HG02610 (cell line): ENCODE data around the gene CD47.
A peak's percentile ranks its signal among the peaks of the same experiment; 100 is the strongest.

ENCODE experiments used
- ATAC-seq: cut with Tn5 transposase; IDR thresholded peaks from one replicate; pipeline ENCODE4 v1.9.1; 2021; ENCODE audit warnings: mild to moderate bottlenecking, moderate library complexity; ENCODE audit not compliant: unreplicated experiment

Gene CD47

DNA sequence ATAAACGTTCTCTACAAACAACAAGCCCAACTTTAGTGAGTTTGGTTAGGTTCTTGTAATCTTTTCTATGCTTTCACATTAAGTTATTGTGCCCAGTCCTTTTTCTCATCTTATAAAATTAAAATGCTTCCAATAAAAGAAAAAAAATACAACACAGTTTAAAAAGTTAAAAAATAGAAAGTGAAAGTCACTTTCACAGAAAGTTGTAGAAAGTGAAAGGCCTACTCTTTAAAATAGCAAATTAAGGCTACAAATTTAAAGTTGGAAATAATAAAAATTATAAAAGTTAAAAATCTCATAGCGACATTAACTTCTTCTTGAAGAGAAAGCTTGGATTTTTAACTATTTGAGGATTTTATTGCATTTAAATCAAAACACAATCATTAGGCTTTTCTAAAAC, 35.9 kb downstream of the CD47 start:
- no peak for ATAC-seq

DNA sequence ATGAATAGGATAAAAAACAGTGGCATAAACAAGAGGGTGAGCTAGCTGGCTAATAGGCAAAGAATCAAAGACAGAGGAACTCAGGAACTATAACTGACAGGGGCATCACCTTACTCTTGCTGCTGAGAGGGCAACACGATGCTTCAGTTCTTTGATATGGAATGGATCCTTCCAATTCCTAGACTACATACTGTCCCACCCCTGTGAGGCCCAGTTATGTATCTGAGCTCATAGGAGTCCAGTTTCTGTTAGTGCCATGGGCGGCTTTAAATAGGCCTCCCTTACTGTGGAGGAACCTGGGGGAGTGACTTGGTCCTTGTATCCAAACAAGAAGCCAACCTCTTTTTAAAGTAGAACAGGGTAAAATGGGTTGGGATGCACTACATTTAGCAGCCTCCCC, 37.3 kb downstream of the CD47 start:
- ATAC-seq = no peak

DNA sequence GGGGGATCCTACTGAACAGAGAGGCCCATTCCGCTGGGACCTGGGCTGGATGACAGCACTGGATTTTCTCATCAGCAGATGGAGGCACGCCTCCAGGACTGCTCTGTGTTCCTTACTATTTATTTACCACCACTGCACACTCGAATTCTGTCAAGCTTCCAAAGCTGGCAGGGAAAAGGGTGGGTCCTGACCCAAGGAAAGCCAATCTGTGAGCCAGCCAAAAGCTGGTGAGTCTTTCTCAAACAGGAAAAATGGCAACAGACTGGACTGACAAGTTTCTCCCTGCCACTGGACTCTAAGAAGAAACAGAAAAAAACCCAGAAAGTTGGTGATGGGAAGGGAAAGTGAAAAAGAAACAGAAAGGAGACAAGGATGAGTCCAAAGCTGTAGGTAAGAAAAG, 37.8 kb downstream of the CD47 start:
- ATAC-seq = no peak

DNA sequence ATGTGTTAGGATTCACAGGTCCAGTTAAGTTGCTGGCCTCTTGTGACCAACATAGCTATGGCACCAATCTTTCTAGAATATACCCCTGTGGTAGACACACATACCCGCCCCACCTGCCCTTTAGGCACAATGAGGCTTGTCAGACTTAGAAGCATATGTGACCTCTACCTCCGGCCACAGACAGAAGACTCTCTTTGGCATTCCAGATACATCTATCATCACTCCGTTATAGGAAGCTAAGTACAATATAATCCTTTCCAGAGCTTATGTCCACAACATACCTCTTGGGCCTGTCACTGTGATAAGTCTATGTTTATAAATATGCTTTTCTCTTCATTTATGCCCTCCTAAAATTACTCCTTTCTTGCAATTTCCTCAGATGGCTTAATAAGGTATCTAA, 39.8 kb downstream of the CD47 start:
- no peak for ATAC-seq

DNA sequence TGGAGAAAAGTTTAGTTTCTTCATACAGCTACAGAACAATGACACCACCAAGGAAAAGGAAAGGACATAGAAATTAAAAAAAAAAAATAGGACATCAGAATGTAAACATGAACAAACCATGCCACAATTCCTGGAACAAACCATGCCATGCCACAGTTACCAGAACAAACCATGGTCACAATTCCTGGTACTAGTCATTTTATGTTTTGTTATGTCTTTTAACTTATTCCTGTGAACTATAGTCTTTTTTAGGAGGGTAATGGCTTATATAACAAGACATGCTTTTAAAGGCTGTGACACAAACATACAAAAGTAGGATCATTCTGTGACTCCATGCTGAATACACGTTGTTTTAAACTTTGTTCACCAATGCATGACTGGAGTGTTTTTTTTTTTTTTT, 42.8 kb downstream of the CD47 start:
- ATAC-seq = no peak

DNA sequence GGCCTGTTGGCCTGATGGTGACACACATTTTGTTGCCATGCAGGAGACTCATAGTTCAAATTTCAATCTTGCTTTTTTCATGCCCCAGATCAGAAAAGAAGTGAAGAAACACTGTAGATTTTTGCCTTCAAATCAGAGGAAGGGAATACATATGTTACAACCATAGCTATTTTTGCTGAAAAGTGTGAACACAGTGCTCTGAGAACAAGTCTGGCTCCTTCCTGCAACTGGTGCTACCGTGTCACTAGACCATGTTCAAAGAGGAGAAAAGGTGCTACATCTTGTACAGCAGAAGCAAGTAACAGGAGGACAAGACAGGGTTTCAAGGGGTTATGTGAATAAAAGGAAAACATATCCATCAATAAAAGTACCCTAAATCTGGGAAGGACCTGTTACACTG, 44.6 kb downstream of the CD47 start:
- ATAC-seq = no peak

DNA sequence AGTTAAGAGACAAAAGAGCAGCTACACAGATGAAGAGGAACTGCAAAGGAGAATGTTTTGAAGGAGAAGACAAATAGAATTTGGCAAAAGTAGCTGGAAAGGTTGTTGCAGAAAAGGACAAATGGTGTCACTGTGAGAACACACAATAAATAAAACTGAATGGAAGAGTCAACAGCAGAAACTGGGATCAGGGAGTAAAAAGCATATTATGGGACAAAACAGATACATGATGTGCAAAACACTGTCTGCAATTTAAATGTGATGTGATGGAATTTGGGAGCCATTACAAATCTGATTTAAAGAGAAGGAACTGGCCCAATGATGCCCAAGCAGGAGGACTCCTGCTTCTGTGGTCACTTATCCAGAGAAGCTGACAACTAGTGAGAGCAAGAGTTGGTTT, 46.1 kb downstream of the CD47 start:
- ATAC-seq = no peak

DNA sequence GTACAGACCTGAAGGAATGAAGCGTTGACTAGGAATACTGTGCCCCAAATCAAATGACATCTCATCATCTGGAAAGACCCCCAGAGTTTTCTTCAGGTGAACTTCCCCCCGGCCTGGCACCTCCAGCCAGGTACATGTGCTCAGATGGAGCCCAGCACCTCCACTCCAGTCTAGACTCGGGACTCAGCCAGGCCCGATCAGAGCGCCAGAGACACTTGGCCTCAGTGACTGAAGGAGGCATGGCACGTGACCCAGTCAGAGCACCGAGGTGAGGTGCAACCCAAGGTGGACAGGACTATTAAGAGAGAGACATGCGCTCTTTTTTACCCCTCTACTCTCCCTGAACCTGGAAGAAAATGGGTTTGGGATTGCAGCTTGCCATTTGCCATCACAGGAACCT, 48.5 kb downstream of the CD47 start:
- ATAC-seq = no peak

DNA sequence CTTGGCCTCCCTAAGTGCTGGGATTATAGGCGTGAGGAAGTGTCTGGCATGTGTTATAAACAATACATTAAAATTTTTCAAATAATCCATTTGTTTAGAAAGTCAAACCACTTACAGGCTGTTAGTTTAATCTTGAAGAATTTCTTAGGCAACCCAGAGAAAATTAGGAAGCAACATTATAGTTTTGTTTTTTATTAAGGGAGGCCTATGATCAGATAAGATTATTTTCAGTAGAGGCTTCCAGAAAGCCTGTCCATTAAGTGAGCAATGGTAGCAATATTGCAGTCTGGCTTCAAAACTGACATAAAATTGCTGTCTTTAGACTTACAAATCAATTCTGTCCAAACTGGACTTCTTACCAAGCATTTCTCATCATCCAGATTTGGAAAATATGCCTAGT, 49.6 kb downstream of the CD47 start:
- no peak for ATAC-seq

DNA sequence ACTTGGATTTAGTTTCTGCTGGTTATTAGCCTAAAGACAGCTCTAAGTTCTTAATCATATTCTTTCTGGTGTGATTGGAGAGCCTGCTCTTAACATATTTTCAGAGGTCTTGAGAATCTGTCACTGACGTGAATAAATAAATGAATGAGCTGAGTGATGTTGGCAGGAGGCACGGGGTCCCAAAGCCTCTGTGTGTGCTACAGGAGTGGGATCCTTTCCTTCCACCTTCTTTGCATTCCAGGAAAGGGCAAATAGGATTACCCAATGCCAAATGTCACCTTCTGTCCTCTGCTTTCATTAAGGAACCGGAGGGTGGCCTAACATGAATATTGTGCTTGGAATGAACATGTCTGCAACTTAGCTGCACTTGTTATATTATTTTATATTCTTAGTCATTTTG, 53.1 kb downstream of the CD47 start:
- ATAC-seq = no peak

DNA sequence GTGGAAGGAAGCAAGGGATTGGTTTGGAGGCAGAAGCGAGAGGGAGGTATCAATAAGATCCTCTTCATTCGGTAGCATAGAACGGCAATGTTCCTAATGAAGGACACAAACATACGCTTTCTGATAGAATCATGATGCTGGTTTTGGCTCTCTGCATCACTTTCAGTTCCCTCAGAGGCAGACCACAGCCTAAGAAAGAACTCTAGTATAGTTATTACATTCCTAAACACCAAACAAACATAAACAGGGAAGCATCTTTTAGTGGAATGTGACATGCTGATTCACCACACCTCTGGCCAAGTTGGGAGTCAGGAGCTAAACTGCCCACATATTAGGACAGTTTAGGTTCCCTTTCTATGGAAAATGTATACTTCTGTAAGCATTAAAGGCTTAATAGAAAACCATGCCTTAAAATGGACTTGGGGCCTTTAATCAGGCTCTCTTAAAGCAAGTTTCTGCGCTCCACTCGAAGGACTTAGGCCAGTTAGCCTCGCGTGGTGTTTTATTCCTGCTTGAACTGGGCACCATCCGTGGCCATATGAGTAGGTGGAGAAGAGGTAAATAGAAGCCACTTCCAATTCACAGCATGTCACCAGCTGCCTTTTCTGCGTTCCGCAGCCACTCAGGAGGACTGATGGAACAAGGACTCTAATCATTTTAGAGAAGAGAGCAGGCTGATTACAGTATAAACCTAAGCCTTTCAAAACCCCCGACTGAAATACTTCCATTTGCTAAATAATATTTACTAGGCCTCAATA, 53.7 kb downstream of the CD47 start:
- ATAC-seq = peak; percentile 71

DNA sequence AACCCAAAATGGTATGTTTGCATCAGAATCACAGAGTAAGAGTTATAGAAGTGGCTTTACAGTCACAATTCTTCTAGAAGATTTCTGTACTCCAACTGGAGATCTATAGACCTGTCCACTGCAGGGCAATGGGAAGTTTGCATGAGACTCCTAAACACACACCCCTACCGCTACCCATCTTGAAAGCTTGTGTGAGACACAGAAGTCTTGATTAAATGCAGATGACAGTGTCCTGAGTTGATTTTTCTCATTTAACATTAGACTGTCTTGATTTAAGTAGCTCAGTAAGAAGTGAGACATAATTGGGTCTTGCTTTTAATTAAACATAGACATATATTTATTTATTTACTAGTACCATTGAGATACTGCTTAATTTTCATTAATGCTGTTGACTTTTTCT, 54.4 kb downstream of the CD47 start:
- no peak for ATAC-seq

DNA sequence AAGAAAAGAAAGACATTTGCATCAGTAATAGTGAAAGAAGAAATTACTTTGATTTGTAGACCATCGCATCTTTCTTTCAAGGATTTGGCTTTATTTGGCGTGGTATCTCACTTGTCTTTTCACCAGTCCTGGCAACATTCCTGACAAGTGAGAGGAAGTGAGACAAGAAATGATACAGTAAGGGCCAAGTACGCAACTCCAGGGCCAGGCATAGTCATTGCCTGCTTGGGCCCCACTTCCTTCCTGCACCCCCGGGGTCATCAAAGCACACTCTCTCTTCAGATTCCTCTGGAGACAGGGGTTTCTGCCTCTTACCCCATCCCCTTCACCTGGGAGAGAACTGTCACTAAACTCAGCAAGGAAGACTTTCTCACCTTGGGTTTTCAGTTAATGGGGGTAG, 55.1 kb downstream of the CD47 start:
- ATAC-seq = no peak

DNA sequence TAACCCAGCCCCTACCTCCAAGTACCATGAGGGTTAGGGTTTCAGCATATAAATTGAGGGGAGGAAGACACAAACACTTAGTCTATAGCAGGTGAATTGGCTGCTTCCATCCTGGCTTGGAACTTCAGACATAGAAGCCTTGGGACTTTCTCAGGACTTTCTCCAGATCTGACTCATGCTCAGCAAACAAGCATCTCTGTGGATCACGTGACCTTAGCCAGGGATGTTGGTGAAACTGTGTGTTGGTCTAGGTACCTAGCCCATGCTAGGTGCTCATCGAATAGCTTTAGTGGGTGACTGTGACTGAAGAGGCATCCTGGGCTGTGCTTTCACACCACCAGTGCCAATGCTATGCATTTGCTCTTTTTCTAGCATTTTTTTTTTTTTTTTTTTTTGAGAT, 58.9 kb downstream of the CD47 start:
- no peak for ATAC-seq

DNA sequence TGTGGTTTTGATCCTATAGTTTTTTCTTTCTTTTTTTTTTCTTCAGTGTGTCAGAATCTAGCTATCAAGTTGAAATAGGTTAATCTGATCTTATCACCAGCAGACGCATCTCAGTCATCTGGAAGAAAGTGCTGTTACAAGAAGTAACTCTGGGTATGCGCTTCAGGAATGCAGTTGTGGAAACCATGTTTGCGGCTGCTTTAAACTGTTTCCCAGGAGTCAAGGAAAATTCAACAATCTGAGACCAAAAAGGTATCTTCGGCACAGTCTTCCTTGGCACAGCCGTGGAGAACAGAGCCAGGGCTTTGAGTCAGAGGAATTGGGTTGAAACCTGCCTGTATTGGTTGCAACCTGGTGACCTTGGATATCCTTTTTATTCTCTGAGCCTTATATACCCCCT, 59.9 kb downstream of the CD47 start:
- no peak for ATAC-seq

DNA sequence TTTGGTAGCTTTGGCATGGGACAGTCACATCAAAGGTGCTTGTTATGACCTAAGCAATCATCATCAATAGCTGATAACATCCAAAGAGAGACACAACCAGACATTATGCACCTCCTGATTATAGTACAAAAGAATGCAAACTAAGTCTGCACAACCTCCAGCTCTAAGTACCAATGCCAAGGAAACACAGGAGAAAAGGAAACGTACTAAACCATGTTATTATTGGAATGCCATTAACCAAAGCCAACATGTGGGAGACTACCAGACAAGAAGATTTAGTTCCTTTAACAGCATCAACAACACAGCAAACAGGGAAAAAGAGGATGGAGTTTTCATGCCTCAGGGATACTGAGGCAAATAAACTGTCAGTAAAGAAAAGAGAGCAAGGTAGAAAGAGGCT, 61.4 kb downstream of the CD47 start:
- no peak for ATAC-seq

DNA sequence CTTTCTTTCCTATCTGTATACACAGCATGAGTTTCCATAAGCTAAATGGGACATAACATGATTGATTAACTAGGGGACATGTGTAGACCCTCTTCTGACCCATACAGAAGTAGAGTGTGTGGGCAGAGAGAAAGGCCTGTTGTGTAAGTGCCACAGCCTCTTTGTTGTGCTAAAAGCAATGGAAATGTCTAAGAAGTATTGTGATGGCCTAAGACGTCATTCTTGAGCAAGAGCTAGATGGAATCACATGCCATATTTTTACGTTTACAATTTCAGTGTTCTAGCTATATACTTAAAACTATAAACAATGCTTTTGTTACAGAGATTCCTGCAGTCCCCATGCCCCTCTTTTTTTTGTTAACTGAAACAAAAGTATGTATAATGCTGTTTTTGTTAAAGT, 61.9 kb downstream of the CD47 start:
- ATAC-seq = no peak

DNA sequence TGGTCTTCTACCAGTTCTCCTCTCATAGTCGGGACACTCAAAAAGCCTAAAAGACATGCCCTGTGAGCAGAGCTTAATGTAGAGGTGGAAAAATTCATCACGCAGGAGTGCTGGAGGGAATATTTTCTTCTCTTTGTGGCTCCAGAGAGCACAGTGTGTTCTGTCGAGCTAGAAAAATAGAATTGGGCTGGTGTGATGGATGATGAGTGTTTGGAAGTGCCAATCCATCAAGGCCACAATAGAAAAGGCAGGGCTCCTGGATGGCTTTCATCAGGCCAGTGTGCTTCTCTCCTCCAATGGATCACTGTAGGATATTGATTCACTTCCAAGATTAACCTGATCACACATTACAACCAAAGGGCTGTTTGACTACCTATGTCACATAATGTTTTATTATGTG, 65.7 kb downstream of the CD47 start:
- ATAC-seq = no peak

DNA sequence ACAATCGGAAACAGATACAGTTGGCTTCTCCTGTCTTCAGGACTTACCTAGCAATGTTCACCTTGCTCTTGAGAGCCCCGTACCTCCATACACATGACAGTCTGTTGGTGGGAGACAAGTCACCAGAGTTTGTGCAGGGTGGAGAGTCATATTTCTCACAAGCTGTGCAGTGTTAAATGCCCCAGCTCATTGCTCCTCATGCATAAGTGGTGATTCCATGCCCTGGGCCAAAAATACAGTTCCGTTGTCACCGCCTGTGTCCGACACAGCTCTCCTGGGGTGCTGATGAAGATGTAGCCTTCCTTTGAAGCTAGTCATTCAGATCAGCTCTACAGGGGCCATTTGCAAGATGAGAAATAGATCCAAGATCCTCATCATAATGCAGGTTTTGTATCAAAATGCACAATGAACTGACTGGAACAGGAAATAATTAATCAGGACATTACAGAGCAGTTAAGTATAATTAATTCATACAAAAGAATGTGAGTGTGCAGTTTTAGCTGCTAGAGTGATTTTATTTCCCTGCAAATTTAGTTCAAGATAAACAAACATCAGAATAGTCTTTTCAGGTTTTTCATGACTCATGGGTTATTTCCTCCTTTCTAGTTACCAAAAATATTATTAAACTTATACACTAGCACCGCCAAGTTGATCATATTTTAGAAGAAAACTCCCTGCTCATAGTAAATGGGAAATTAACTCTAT, 66.5 kb downstream of the CD47 start:
- no peak for ATAC-seq

DNA sequence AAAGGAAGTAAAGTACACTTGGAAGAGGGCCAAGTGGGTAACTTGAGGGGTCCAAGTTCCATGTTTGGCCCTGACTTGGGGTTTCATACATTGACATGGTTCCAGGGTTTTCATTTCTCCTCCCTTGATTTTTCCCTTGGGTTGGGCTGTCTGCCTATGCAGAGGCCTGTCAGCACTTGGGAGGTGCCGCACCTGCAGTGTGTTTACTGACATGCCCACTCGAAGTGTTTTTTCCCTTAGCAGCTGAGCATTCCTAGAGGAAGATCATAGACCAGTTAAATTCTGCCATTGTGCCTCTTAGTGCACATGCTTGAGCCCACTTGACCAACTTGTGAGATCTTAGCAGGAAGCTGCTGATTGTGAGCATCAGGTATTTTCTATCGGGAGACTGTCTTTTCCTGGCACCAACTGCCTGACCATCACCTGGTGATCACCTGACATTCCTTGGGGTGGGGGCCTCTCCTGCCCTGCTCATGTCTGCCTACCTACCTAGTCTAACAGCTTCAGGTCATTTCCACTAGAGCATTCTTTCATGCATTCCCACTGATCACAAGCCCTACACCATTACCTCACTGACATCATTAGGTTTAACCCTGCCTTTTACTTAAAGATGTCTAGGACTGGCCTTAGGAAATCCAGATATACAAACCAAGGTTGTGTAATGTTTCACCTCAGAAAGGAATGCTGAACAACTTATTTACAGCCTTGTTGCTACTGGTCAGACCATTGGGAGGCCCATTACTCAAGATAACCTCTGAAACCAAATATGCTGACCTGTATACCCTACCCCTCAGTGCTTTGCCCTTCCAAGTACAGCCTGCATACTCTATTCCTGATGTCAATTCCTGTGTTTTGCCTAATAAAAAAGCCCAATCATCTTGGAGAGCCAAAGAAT, 68.3 kb downstream of the CD47 start:
- ATAC-seq = no peak

DNA sequence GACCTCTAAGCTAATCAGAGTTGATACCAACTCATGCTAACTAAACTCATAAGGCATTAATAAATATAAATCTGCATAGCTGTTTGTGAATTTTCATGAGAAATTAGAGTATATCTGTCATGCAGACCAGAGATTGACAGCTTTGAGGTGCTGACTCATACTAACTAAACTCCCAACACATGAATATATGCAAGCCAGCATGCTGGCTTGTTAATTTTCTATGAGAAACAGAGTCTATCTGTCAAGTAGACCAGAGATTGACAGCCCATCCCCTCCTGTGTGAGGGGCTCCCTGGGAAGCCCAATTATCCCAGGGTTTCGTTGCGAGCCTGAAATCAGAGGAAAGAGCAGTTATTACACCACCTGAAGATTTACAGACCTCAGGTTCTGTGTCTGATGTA, 69.3 kb downstream of the CD47 start:
- no peak for ATAC-seq

DNA sequence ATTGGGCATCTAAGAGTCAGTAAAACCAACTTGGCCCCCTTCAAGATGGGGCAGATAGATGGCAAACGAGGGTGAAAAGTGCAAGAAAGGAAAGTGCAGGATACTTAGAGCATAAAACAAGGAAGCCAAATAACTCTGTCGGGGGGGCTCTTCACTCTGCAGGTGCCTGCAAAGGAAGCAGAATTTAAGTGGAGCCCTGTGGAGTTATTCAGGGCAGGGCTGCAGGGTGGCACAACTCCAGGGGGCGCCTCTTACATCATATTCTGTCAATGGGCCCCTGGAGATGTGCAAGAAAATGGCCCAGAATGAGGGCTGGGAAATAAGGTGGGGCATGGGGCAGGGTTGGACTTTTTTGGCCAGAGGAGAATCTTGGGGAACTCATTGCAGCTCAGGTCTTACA, 69.7 kb downstream of the CD47 start:
- ATAC-seq = no peak
